SK-N-MC (cell line): Measurements from ENCODE around the gene PRKAB1.

Experiments used
- EZH2 ChIP-seq: fragments of 200-600 bp; sonication (generic); IDR thresholded peaks from one replicate; pipeline ENCODE4 v1.6.1; 2017; ENCODE audit warnings: antibody characterized with exemption
- POLR2AphosphoS5 ChIP-seq: IDR thresholded peaks from 2 replicates; pipeline ENCODE4 v1.6.1; 2012; ENCODE audit warnings: mild to moderate bottlenecking, low read depth, low read length, borderline replicate concordance

- TF ChIP-seq EZH2 (no peak), POLR2AphosphoS5 (no peak)
These were observed 6.1 kb upstream of the PRKAB1 start for GRCh38 chr12:119661882-119662281.
